PC-9 (cell line): ENCODE results near the gene ACTR5. TPM values are rescaled to one million over a fixed set of nuclear protein-coding genes. Genes with fewer than 3 reads are reported as not detected.

Experiments used
- BruUV-seq: library from RNA; stranded (reverse); fragments of 400-500 nt; replicated peaks from 2 replicates; lab custom pipeline; 2021; lab: Mats Ljungman, UMichigan
- CTCF ChIA-PET: fragments of 300-600 bp; sonication (Branson Sonifier 250); formaldehyde crosslinking; loops from one replicate; lab custom pipeline; 2022; ENCODE audit warnings: antibody characterized with exemption; lab: Charles Lee
- POLR2A ChIA-PET: fragments of 300-600 bp; sonication (Branson Sonifier 250); formaldehyde crosslinking; loops from one replicate; lab custom pipeline; 2022; ENCODE audit warnings: antibody characterized with exemption; ENCODE audit not compliant: unreplicated experiment; lab: Charles Lee
- DNase-seq, 2 experiments: peaks; one replicate each; pipeline versions ENCODE4 v3.0.0 to v3.0.0-alpha.2; 2015 to 2022; ENCODE audit warnings: mixed read lengths in 1 of 2
- H2AFZ ChIP-seq: fragments of 200-600 bp; sonication (generic); 2 replicates; pipeline ENCODE4 v1.8.1; 2017; ENCODE audit warnings: antibody characterized with exemption
- H3F3A ChIP-seq: fragments of 200-600 bp; sonication (generic); 2 replicates; pipeline ENCODE4 v1.8.1; 2017; ENCODE audit warnings: antibody characterized with exemption, mild to moderate bottlenecking, low read depth; ENCODE audit not compliant: insufficient read depth
- H3K27ac ChIP-seq: fragments of 200-600 bp; sonication (generic); 2 replicates; pipeline ENCODE4 v1.6.1; 2016; ENCODE audit warnings: mixed run types
- H3K27me3 ChIP-seq: fragments of 200-600 bp; sonication (generic); 2 replicates; pipeline ENCODE4 v1.6.1; 2016; ENCODE audit warnings: low read depth, mixed run types; ENCODE audit not compliant: insufficient read depth
- H3K36me3 ChIP-seq: fragments of 200-600 bp; sonication (generic); 2 replicates; pipeline ENCODE4 v1.6.1; 2016; ENCODE audit warnings: low read depth, mixed run types
- H3K4me1 ChIP-seq: fragments of 200-600 bp; sonication (generic); replicated peaks from 2 replicates; pipeline ENCODE4 v1.6.1; 2016; ENCODE audit warnings: mixed run types; ENCODE audit not compliant: insufficient read depth
- H3K4me2 ChIP-seq: fragments of 200-600 bp; sonication (generic); 2 replicates; pipeline ENCODE4 v1.6.1; 2017; ENCODE audit warnings: mixed run types
- H3K4me3 ChIP-seq: fragments of 200-600 bp; sonication (generic); 2 replicates; pipeline ENCODE4 v1.6.1; 2016; ENCODE audit warnings: mixed run types
- H3K79me2 ChIP-seq: fragments of 200-600 bp; sonication (generic); 2 replicates; pipeline ENCODE4 v1.6.1; 2017; ENCODE audit warnings: low read depth, mixed run types
- H3K9me2 ChIP-seq: fragments of 200-600 bp; sonication (generic); 2 replicates; pipeline ENCODE4 v1.8.1; 2017; ENCODE audit warnings: mild to moderate bottlenecking; ENCODE audit not compliant: insufficient read depth
- H3K9me3 ChIP-seq: fragments of 200-600 bp; sonication (generic); 2 replicates; pipeline ENCODE4 v1.8.1; 2016; ENCODE audit warnings: low read depth; ENCODE audit not compliant: insufficient read depth
- H4K20me1 ChIP-seq: fragments of 200-600 bp; sonication (generic); 2 replicates; pipeline ENCODE4 v1.8.1; 2017; ENCODE audit not compliant: insufficient read depth
- EZH2 ChIP-seq: fragments of 200-600 bp; sonication (generic); IDR thresholded peaks from 2 replicates; pipeline ENCODE4 v1.8.0; 2017; ENCODE audit warnings: antibody characterized with exemption, low read depth
- intact Hi-C: fragments of 100-400 bp; cut with micrococcal nuclease; formaldehyde crosslinking; loops from one replicate; pipeline ENCODE4 v1.10.0; 2022; ENCODE audit not compliant: unreplicated experiment
- total RNA-seq: library from RNA; stranded (reverse); gene quantifications from 2 replicates; pipeline ENCODE4 v1.2.3, GENCODE V29; 2021
- TF ChIP-seq, protein P1 (sequence below): fragments of 200-600 bp; sonication (generic); conservative IDR thresholded peaks from 2 replicates; pipeline ENCODE4 v1.6.1; 2017; ENCODE audit warnings: mixed run types, antibody characterized with exemption, mild to moderate bottlenecking, moderate library complexity

Gene ACTR5
- total RNA-seq, 1 experiment from 2014 or later, result 7.8 TPM

DNA sequence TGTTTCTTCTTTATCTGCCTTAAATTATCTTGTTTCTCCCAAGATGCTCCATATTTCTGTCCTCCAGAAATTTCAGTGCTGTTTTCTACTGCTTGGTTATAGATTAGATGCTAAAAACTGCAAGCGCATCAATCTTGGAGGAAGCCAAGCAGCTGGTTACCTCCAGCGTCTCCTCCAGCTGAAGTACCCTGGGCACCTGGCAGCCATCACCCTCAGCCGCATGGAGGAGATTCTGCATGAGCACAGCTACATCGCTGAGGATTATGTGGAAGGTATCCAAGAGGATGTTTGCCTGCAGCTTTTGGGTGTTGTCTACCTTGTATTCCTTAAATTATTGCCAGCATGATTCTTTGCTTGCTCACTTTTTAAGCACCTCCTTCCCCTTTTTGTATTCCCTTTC lies 3.8 kb downstream of the ACTR5 start:
- H3K4me2 ChIP-seq, result no peak overlapping the region
- intact Hi-C loops, result no loop called here
- H3K4me3 ChIP-seq, result no peak overlapping the region
- TF ChIP-seq, protein P1, sequence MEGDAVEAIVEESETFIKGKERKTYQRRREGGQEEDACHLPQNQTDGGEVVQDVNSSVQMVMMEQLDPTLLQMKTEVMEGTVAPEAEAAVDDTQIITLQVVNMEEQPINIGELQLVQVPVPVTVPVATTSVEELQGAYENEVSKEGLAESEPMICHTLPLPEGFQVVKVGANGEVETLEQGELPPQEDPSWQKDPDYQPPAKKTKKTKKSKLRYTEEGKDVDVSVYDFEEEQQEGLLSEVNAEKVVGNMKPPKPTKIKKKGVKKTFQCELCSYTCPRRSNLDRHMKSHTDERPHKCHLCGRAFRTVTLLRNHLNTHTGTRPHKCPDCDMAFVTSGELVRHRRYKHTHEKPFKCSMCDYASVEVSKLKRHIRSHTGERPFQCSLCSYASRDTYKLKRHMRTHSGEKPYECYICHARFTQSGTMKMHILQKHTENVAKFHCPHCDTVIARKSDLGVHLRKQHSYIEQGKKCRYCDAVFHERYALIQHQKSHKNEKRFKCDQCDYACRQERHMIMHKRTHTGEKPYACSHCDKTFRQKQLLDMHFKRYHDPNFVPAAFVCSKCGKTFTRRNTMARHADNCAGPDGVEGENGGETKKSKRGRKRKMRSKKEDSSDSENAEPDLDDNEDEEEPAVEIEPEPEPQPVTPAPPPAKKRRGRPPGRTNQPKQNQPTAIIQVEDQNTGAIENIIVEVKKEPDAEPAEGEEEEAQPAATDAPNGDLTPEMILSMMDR, result no peak
- no peak for TF ChIP-seq EZH2
- BruUV-seq, result no TSS peak
- H3K9me3 ChIP-seq, result no peaks in the 10 kb centered on the region
- H3F3A ChIP-seq, result no peaks in the 10 kb centered on the region; the same call in 1 of the 2 replicates
- CTCF ChIA-PET, result interaction anchor here (0.6 kb wide), 1 partner anchor 93 kb away, joined by 3 read pairs; no protein-coding TSS in a partner anchor
- H2AFZ ChIP-seq, result no peak overlapping the region
- 0 out of 2 replicates have a peak, but pooled peaks cover 5% of the 10 kb centered on the region for H4K20me1 ChIP-seq
- DNase-seq, result no peak
- H3K79me2 ChIP-seq, result peaks cover 10% of the 10 kb centered on the region; the same call in 1 of the 2 replicates
- no peaks in the 10 kb centered on the region for H3K27me3 ChIP-seq
- H3K27ac ChIP-seq, result no peak overlapping the region
- H3K36me3 ChIP-seq, result no peaks in the 10 kb centered on the region
- H3K4me1 ChIP-seq, result peaks cover 13% of the 10 kb centered on the region; the same call in 1 of the 2 replicates
- POLR2A ChIA-PET, result no interaction called here
- H3K9me2 ChIP-seq, result no peaks in the 10 kb centered on the region

DNA sequence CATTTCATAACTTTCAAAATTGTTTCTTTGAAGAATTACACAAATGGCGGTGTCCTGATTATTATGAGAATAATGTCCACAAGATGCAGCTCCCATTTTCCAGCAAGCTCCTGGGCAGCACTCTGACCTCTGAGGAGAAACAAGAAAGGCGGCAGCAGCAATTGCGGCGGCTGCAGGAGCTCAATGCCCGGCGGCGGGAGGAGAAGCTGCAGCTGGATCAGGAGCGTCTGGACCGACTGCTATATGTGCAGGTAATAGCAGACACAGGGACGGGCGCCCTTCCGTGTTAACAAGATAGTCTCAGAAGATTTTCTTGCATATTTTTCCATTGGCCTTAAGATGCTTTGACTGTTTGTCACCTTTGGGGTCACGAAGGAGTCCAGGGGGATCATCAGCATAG lies 6.7 kb downstream of the ACTR5 start:
- no TSS peak for BruUV-seq
- TF ChIP-seq EZH2, result no peak
- TF ChIP-seq, protein P1, result no peak
- H4K20me1 ChIP-seq, result peaks cover 3% of the 10 kb centered on the region; the same call in 1 of the 2 replicates
- H3K27ac ChIP-seq, result no peak overlapping the region
- no peak overlapping the region for H3K4me3 ChIP-seq
- ChIA-PET POLR2A (interaction anchor here (0.5 kb wide), 1 partner anchor 218 kb away, joined by 4 read pairs; no protein-coding TSS in a partner anchor), CTCF (no interaction called here)
- H3K4me2 ChIP-seq, result no peak overlapping the region
- no peaks in the 10 kb centered on the region for H3K27me3 ChIP-seq
- no peak for DNase-seq
- H3K79me2 ChIP-seq, result no peaks in the 10 kb centered on the region
- H3K9me2 ChIP-seq, result no peaks in the 10 kb centered on the region
- H2AFZ ChIP-seq, result no peak overlapping the region
- no peaks in the 10 kb centered on the region for H3K36me3 ChIP-seq
- H3F3A ChIP-seq, result no peaks in the 10 kb centered on the region
- no peaks in the 10 kb centered on the region for H3K9me3 ChIP-seq
- intact Hi-C loops, result no loop called here
- no peaks in the 10 kb centered on the region for H3K4me1 ChIP-seq

DNA sequence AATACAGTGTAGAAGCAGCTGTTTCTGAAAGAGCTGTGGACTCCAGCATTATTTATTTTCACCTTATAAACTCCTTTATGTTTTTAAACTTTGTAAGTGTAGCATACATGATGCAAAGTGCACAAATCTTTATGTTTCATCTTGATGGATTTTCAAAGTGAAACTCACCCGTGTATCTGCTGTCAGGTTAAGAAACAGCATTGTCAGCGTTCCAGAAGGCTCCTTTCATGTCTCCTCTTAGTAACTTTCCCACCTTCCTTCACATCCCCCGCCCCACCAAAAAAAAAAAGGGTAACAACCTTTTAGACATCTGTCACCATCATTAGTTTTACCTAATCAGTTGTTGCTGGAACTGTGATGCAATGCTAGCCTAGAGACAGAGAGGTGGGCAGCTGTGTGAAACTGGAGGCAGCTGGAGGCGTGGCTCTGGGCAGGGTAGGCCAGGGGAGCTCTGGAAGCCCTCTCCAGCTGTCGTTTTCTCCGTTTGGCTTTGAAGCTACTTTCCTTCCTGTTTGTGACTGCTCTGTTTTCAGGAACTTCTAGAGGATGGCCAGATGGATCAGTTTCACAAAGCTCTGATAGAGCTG lies 7.2 kb downstream of the ACTR5 start:
- no peaks in the 10 kb centered on the region for H3K79me2 ChIP-seq
- H2AFZ ChIP-seq, result no peak overlapping the region
- H3K36me3 ChIP-seq, result no peaks in the 10 kb centered on the region
- H3K9me3 ChIP-seq, result no peaks in the 10 kb centered on the region
- H4K20me1 ChIP-seq, result peaks cover 2% of the 10 kb centered on the region; the same call in 1 of the 2 replicates
- no peaks in the 10 kb centered on the region for H3K4me1 ChIP-seq
- no peak overlapping the region for H3K27ac ChIP-seq
- no TSS peak for BruUV-seq
- TF ChIP-seq, protein P1, result no peak
- TF ChIP-seq EZH2, result no peak
- H3K4me2 ChIP-seq, result no peak overlapping the region
- intact Hi-C loops, result no loop called here
- H3F3A ChIP-seq, result no peaks in the 10 kb centered on the region
- DNase-seq, result no peak
- H3K4me3 ChIP-seq, result no peak overlapping the region
- CTCF ChIA-PET, result no interaction called here
- no peaks in the 10 kb centered on the region for H3K27me3 ChIP-seq
- POLR2A ChIA-PET, result interaction anchor here (0.5 kb wide), 1 partner anchor 217 kb away, joined by 4 read pairs; no protein-coding TSS in a partner anchor
- no peaks in the 10 kb centered on the region for H3K9me2 ChIP-seq
